Astrocyte (in vitro differentiated cells and primary cell): Measurements from ENCODE around the gene SCP2D1.

ENCODE experiments used
- CTCF ChIP-seq: IDR thresholded peaks from 2 replicates; pipeline ENCODE4 v1.5.1; 2011; ENCODE audit warnings: low read depth, mild to moderate bottlenecking, inconsistent platforms, low read length, moderate library complexity; ENCODE audit not compliant: insufficient read depth
- EZH2 ChIP-seq: IDR thresholded peaks from 2 replicates; pipeline ENCODE4 v1.6.1; 2012; ENCODE audit warnings: mild to moderate bottlenecking, low read length, inconsistent platforms; ENCODE audit not compliant: insufficient read depth

- TF ChIP-seq CTCF (no peak), EZH2 (no peak)
Measured at GRCh38 chr20:18790787-18791186, 22.8 kb upstream of the SCP2D1 start.
